GM21367 (cell line): Measurements from ENCODE around the gene KRTAP12-4.
"Not testable (repeated sequence)": the region's sequence is repeated elsewhere in the genome, so short reads cannot be mapped to it uniquely, and the experiment has no call there.

Source experiments
- ATAC-seq: cut with Tn5 transposase; IDR thresholded peaks from one replicate; pipeline ENCODE4 v1.9.1; 2021; ENCODE audit not compliant: unreplicated experiment

Gene KRTAP12-4

GRCh38 chr21:44613386-44614155 is 40.9 kb downstream of the KRTAP12-4 start:
- ATAC-seq = no peak

- no peak for ATAC-seq
Observed at GRCh38 chr21:44612669-44613229, 41.7 kb downstream of the KRTAP12-4 start.

- no peak for ATAC-seq
Observed at GRCh38 chr21:44612029-44612486, 42.4 kb downstream of the KRTAP12-4 start, which contains the start of gene KRTAP10-8. Gene KRTAP10-8 (plus strand): TSS chr21:44612079. CDS start chr21:44612101, 22 bp downstream.

- ATAC-seq = no peak
Observed at GRCh38 chr21:44611551-44611950, 42.9 kb downstream of the KRTAP12-4 start.

- not testable (repeated sequence) for ATAC-seq
Observed at GRCh38 chr21:44610157-44610843, 44.2 kb downstream of the KRTAP12-4 start.

- no peak for ATAC-seq
Observed at GRCh38 chr21:44609193-44609592, 45.3 kb downstream of the KRTAP12-4 start.

- ATAC-seq = no peak
Observed at GRCh38 chr21:44606495-44606894, 48.0 kb downstream of the KRTAP12-4 start.
